Stimulated activated CD4-positive, alpha-beta T cell treated with anti-CD3 and anti-CD28 coated beads, Interleukin-2, amount 100 ng/mL, for 24 hours (primary cell): ENCODE measurements around the gene GNE.

Experiments
- DNase-seq, 2 donors: peaks; one replicate each; pipeline ENCODE4 v3.0.0-alpha.2; 2020

Gene GNE

DNA sequence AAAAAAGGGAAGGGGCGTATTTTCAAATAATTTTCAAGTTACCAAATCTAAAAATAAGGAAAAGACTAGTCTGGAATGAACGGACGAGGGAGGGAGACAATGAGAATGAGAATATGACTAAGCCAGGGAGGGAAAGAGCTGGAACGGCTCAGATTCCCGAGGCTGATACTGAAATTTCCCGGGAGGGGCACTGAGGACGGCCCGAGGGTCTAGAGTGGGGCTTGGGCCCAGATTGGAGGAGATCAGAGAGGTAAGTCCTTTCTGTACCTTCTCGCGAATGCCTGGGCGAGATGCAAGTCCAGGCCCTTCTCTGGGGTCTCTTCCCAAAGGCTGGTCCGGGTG is 92.5 kb downstream of the GNE start:
- DNase-seq, result no peak

DNA sequence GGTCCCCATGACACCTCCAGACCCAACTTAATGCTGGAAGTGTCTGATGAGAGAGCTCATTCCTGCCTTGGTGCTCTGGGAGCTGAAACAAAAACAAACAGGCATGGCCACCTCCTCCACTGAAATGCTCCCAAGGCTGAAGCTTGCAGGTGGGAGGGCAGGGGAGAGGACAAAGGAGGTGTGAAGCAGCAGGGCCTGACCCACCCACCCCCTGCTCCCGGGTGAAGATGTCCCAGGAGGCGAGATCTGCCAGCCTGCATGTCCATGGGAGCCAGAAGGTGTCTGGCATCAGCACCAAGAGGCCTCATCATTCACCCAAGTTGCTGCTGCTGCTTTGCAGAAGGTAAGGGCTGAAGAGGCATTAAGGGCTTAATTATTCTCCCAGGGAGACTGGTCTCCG is 93.3 kb downstream of the GNE start:
- DNase-seq, result no peak
